ENCODE results near the gene SUGCT. TPM values are rescaled to one million over a fixed set of nuclear protein-coding genes. Genes with fewer than 3 reads are reported as not detected.

The SUGCT gene
- total RNA-seq, 1 experiment from 2014 or later: 4.6 TPM

DNA sequence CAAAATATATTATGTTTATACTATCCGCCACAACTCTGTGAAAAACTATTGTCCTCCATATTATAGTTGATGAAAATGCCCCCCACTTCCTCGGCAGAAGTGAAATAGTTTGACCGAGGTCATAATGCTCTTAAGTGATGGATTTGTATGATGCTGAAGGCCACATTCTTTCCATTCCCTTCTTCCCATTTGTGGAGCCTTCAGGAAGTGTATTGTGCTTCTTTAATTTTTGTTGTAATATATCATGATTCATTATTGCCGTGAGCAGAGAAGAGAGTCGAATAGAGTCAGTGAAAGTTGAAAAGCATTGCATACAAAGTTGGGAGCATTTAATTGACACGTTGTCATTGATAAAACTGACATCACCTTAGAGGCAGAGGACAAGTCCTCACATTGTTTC lies 460.3 kb downstream of the SUGCT start:
- CTCF ChIA-PET: no interaction called here
- H3K4me1 Mint-ChIP-seq: no peaks in the 10 kb centered on the region

More for the DNA sequence above, 460.3 kb downstream of the SUGCT start:
- Mint-ChIP-seq H3K9me3 (peaks cover 9% of the 10 kb centered on the region), H3K4me3 (no peak overlapping the region), H3K27me3 (ENCODE audit: low read depth) (no peaks in the 10 kb centered on the region), H3K27ac (no peak overlapping the region), H3K36me3 (no peaks in the 10 kb centered on the region; the same call in 1 of the 2 replicates)
- POLR2A ChIA-PET: interaction anchor here (0.5 to 0.6 kb wide), 2 partner anchors 108 to 544 kb away, joined by 3 to 5 read pairs; no protein-coding TSS in a partner anchor
- ATAC-seq (no peak), DNase-seq (ENCODE audit: low spot score) (no peak)
- TF ChIP-seq, protein P1, sequence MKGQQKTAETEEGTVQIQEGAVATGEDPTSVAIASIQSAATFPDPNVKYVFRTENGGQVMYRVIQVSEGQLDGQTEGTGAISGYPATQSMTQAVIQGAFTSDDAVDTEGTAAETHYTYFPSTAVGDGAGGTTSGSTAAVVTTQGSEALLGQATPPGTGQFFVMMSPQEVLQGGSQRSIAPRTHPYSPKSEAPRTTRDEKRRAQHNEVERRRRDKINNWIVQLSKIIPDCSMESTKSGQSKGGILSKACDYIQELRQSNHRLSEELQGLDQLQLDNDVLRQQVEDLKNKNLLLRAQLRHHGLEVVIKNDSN (CRISPR knock-in tag; IDR thresholded peaks at IDR 0.05): no peak
- TF ChIP-seq, protein P2, sequence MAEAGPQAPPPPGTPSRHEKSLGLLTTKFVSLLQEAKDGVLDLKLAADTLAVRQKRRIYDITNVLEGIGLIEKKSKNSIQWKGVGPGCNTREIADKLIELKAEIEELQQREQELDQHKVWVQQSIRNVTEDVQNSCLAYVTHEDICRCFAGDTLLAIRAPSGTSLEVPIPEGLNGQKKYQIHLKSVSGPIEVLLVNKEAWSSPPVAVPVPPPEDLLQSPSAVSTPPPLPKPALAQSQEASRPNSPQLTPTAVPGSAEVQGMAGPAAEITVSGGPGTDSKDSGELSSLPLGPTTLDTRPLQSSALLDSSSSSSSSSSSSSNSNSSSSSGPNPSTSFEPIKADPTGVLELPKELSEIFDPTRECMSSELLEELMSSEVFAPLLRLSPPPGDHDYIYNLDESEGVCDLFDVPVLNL (CRISPR knock-in tag; IDR thresholded peaks at IDR 0.05; ENCODE audit: borderline replicate concordance, low read depth): no peak
- no peak for TF ChIP-seq JUN (CRISPR knock-in tag; IDR thresholded peaks at IDR 0.05)
- TF ChIP-seq, protein P3, sequence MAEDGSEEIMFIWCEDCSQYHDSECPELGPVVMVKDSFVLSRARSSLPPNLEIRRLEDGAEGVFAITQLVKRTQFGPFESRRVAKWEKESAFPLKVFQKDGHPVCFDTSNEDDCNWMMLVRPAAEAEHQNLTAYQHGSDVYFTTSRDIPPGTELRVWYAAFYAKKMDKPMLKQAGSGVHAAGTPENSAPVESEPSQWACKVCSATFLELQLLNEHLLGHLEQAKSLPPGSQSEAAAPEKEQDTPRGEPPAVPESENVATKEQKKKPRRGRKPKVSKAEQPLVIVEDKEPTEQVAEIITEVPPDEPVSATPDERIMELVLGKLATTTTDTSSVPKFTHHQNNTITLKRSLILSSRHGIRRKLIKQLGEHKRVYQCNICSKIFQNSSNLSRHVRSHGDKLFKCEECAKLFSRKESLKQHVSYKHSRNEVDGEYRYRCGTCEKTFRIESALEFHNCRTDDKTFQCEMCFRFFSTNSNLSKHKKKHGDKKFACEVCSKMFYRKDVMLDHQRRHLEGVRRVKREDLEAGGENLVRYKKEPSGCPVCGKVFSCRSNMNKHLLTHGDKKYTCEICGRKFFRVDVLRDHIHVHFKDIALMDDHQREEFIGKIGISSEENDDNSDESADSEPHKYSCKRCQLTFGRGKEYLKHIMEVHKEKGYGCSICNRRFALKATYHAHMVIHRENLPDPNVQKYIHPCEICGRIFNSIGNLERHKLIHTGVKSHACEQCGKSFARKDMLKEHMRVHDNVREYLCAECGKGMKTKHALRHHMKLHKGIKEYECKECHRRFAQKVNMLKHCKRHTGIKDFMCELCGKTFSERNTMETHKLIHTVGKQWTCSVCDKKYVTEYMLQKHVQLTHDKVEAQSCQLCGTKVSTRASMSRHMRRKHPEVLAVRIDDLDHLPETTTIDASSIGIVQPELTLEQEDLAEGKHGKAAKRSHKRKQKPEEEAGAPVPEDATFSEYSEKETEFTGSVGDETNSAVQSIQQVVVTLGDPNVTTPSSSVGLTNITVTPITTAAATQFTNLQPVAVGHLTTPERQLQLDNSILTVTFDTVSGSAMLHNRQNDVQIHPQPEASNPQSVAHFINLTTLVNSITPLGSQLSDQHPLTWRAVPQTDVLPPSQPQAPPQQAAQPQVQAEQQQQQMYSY (CRISPR knock-in tag; IDR thresholded peaks at IDR 0.05): no peak
- TF ChIP-seq NFYB (CRISPR knock-in tag; conservative IDR thresholded peaks at IDR 0.05; ENCODE audit: low read depth): no peak
- TF ChIP-seq, protein P4, sequence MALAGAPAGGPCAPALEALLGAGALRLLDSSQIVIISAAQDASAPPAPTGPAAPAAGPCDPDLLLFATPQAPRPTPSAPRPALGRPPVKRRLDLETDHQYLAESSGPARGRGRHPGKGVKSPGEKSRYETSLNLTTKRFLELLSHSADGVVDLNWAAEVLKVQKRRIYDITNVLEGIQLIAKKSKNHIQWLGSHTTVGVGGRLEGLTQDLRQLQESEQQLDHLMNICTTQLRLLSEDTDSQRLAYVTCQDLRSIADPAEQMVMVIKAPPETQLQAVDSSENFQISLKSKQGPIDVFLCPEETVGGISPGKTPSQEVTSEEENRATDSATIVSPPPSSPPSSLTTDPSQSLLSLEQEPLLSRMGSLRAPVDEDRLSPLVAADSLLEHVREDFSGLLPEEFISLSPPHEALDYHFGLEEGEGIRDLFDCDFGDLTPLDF (CRISPR knock-in tag; IDR thresholded peaks at IDR 0.05): no peak
- TF ChIP-seq, protein P5, sequence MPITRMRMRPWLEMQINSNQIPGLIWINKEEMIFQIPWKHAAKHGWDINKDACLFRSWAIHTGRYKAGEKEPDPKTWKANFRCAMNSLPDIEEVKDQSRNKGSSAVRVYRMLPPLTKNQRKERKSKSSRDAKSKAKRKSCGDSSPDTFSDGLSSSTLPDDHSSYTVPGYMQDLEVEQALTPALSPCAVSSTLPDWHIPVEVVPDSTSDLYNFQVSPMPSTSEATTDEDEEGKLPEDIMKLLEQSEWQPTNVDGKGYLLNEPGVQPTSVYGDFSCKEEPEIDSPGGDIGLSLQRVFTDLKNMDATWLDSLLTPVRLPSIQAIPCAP (CRISPR knock-in tag; IDR thresholded peaks at IDR 0.05): no peak
- TF ChIP-seq FOXP1 (CRISPR knock-in tag; IDR thresholded peaks at IDR 0.05; ENCODE audit: borderline replicate concordance): no peak
- no peak for TF ChIP-seq ZBTB21 (CRISPR knock-in tag; IDR thresholded peaks at IDR 0.05; ENCODE audit: borderline replicate concordance)
- TF ChIP-seq JAZF1 (CRISPR knock-in tag; IDR thresholded peaks at IDR 0.05): no peak
- no peak for TF ChIP-seq NR3C1 (CRISPR knock-in tag; conservative IDR thresholded peaks at IDR 0.05; ENCODE audit: low read depth)
- TF ChIP-seq ZNF317 (CRISPR knock-in tag; IDR thresholded peaks at IDR 0.05; ENCODE audit: borderline replicate concordance, low read depth): no peak
- no peak for TF ChIP-seq TP53 (CRISPR knock-in tag; IDR thresholded peaks at IDR 0.05)
- no peak for TF ChIP-seq NFATC4 (CRISPR knock-in tag; IDR thresholded peaks at IDR 0.05)
- TF ChIP-seq, protein P6, sequence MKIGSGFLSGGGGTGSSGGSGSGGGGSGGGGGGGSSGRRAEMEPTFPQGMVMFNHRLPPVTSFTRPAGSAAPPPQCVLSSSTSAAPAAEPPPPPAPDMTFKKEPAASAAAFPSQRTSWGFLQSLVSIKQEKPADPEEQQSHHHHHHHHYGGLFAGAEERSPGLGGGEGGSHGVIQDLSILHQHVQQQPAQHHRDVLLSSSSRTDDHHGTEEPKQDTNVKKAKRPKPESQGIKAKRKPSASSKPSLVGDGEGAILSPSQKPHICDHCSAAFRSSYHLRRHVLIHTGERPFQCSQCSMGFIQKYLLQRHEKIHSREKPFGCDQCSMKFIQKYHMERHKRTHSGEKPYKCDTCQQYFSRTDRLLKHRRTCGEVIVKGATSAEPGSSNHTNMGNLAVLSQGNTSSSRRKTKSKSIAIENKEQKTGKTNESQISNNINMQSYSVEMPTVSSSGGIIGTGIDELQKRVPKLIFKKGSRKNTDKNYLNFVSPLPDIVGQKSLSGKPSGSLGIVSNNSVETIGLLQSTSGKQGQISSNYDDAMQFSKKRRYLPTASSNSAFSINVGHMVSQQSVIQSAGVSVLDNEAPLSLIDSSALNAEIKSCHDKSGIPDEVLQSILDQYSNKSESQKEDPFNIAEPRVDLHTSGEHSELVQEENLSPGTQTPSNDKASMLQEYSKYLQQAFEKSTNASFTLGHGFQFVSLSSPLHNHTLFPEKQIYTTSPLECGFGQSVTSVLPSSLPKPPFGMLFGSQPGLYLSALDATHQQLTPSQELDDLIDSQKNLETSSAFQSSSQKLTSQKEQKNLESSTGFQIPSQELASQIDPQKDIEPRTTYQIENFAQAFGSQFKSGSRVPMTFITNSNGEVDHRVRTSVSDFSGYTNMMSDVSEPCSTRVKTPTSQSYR (CRISPR knock-in tag; IDR thresholded peaks at IDR 0.05): no peak
- TF ChIP-seq GTF2I (CRISPR knock-in tag; conservative IDR thresholded peaks at IDR 0.05): no peak
- TF ChIP-seq, protein P7, sequence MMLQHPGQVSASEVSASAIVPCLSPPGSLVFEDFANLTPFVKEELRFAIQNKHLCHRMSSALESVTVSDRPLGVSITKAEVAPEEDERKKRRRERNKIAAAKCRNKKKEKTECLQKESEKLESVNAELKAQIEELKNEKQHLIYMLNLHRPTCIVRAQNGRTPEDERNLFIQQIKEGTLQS (CRISPR knock-in tag; conservative IDR thresholded peaks at IDR 0.05): no peak
- TF ChIP-seq ZNF121 (CRISPR knock-in tag; IDR thresholded peaks at IDR 0.05): no peak
- TF ChIP-seq, protein P8, sequence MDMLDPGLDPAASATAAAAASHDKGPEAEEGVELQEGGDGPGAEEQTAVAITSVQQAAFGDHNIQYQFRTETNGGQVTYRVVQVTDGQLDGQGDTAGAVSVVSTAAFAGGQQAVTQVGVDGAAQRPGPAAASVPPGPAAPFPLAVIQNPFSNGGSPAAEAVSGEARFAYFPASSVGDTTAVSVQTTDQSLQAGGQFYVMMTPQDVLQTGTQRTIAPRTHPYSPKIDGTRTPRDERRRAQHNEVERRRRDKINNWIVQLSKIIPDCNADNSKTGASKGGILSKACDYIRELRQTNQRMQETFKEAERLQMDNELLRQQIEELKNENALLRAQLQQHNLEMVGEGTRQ (CRISPR knock-in tag; IDR thresholded peaks at IDR 0.05): no peak
